Left colon (tissue), 2 donors: Measurements from ENCODE around the gene PRM2. TPM values are rescaled to one million over a fixed set of nuclear protein-coding genes. Genes with fewer than 3 reads are reported as not detected.

Experiments
- microRNA-seq, 2 donors: library from miRNA; unstranded; fragments of <30 nt; microRNA quantifications; one replicate each; pipeline versions ENCODE4 v1.1.0 to v1.2.0, GENCODE V29; 2020
- total RNA-seq, 2 donors: library from RNA; stranded (reverse); fragmentation: NEBNext Ultra II Directional; extraction: Animal tissue kit (Norgen Biotek cat#: 25700); gene quantifications; one replicate each; pipeline ENCODE4 v1.2.1, GENCODE V29; 2021
- donor health status: DM: no; HTN: no; CAD: no.
- donor health status: DM: yes; HTN: yes; CAD: no.

Gene PRM2
- total RNA-seq, 2 donors from 2014 or later, result not detected

Small RNAs within 50 kb of the gene (microRNA-seq; reads per million reads assigned to microRNA genes)
- 0 reads per million in 2 donors for gene MIR548H2

Other genes with a start within 250 kb of the PRM2 start
- 1 to 10 TPM; 4.7 to 4.9 TPM for gene SOCS1, start 20.3 kb downstream of the PRM2 start, total RNA-seq
- gene TNP2, start 7.2 kb downstream of the PRM2 start, total RNA-seq, result not detected
- gene PRM3, start 2.9 kb downstream of the PRM2 start, total RNA-seq, result not detected
- gene PRM1, start 4.8 kb upstream of the PRM2 start, total RNA-seq, result not detected
- gene RMI2, start 69.0 kb upstream of the PRM2 start, total RNA-seq, result 1 to 10 TPM; 5.5 to 8.3 TPM